Measurements from ENCODE around the gene RAB40C.

The RAB40C gene

DNA sequence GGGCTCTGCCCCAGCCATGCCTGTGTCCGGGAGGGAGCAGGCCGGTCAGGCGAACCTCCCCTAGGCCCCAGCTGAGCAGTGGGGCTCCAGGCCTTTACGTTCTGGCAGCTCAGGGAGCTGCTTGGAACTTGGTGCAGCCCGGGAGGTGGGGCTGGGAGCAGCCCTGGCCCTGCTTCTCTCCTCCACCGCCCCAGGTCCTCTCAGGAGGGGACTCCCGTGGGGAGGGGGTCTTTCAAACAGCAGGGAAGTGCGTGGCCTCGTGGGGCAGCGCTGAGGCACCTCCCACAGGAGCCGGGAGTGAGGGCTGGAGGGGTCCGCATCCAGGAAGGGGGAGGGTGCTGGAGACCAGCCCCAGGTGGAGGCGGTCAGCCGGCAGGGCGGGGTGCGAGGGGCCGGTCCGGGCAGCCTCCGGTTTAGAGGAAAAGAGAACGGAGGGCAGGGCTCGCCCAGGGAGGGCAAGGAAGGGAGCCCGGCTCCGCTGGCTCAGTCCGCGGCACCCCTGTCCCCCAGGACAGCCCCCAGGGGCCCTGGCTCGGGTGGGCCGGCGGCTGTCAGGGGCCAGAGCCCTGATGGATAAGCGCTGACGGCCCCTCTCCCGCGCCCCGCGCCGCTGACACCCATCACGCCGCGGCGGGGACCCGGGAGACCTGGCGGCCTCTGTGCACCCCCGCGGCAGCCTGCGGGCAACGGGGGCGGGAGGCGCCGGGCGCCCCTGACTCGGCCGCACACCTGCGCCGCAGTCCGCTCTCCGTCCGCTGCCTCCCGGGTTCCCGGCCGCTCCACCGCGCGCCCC, 30.3 kb upstream of the RAB40C start:
- DNase-seq: no peak

DNA sequence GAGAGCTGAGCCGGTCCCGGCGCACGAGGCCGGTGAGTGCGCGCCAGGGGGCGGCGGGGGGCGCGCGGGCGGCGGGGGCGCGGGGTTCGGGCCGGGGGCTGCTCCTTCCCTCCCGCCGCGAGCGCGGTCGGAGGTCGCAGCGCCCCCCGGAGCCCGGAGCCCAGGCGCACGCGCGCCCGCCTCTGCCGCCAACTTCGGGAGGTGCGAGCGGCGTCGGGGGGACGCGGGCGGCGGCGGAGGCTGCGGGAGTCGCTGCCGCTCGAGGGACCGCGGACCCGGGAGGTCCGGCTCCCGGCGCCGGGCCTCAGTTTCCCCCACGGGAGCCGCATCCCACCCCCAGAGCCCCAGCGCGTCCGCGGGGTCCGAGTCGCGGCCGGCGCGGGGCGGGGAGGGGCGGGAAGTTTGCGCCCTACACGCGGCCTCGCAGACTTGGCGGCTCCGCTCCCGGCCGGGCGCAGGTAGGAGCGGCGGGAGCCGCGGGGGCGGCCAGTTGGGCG, 29.6 kb upstream of the RAB40C start, which contains the start of gene PRR35:
Gene PRR35, plus strand, starts transcription at position 191 of the 497 bp plus-strand sequence. CDS start 2,901 bp downstream, outside the sequence.
- no peak for DNase-seq

DNA sequence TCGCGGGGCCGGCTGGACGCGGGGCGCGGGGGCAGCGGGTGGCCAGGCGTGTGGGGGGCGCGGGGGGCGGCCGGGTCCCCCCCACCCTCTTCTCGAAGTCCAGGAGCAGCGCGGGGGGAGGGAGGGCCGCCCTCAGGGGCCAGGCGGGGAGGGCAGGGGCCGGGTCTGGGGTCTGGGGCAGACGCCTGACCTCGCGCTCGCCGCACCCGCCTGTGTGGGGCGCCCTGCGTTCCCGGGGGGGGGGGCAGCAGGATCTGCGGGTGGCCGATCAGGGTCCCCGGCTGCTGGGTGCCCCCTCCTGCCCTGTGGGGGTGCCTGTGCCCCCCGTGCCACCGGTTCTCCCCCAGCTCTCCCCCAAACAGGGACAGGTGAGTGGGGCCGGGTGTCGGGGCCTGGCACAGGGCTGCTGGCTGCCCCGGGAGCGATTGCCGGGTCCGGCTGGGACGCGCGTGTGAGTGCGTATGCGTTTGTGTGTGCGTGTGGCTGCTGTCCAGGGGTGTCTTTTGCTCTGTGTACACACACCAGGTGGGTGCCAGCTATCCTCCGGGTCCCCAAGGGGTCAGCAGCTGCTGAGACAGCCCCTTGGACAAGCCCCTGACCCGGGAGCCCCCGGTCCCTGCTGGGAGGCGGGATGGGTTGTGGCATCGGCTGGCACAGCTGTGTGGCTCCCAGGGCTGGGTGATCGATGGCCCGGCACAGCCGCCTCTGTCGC, 29.0 kb upstream of the RAB40C start:
- DNase-seq: no peak

DNA sequence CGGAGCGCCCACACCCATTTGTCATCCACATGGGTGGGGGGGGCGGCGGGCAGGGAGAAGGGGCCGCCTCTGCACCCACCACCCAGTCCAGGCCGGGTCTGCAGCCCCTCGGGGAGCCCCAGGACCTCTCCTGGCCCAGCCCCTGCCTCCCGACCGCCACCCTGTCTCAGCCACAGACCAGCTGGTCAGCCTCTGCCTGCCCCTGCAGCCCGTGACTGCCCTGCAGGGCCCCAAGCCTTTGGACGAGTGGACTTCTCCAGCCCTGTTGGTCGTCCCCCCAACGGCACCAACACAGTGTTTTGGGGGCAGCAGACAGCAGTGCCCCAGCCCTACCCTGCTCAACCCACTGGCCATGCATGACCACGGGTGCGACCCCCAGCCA, 28.5 kb upstream of the RAB40C start:
- DNase-seq: no peak

DNA sequence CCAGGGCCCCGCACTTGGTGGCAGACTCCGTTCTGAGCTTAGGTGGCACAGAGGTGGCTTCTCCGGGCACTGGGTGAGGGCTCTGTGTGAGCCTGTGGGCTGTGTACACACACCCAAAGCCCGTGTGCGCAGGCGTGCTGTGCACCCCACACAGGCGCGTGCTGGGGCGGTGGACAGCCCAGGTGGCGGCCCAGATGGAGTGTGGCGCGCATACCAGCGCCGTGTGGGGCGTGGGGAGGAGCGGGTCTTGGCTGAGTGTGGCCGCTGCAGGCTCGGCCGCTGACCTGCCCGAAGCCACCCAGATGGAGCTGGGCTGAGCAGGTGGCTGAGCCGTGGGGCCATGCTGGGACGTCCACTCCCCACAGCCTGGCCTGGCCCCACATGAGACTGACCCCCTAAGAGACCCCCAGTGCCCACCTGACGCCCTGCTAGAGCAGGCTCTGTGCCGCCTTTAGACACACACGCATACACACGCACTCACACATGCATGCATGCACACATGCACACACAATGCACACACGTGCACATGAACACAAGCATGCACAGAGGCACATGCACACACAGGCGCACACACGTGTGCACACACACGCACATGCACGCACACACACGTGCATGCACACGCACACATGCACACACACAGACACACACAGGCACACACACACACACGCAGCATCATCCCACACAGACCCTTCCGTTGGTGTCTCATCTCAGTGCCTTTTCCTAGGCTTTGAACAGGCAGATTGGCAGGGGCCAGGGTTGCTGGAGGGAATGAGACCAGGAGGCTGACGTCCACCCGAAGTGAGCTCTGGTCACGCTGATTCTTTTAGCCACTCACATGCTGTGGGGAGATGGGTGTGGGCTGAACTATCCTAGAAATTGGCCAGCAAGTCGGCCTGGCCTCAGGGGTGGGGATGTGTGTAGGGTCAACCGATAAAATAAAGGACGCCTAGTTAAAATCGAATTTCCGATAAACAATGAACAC, 27.6 kb upstream of the RAB40C start:
- DNase-seq: no peak

DNA sequence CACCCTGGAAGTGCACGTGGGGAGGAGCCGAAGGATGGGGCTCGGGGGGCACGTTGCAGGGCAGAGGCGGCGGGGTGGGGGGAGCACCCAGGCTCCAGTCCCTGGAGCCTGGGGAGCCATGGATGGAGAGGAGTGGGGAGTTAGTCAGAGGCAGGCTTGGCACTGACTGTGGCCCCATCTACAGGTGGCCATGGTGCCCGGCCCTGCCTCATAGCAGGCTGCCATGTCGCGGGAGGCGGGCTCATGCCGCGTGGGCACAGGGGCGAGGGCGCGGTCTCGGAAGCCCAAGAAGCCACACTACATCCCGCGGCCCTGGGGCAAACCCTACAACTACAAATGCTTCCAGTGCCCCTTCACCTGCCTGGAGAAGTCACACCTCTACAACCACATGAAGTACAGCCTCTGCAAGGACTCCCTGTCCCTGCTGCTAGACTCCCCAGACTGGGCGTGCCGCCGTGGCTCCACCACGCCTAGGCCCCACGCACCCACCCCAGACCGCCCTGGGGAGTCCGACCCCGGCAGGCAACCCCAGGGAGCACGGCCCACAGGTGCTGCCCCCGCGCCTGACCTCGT, 26.7 kb upstream of the RAB40C start:
- DNase-seq: no peak

DNA sequence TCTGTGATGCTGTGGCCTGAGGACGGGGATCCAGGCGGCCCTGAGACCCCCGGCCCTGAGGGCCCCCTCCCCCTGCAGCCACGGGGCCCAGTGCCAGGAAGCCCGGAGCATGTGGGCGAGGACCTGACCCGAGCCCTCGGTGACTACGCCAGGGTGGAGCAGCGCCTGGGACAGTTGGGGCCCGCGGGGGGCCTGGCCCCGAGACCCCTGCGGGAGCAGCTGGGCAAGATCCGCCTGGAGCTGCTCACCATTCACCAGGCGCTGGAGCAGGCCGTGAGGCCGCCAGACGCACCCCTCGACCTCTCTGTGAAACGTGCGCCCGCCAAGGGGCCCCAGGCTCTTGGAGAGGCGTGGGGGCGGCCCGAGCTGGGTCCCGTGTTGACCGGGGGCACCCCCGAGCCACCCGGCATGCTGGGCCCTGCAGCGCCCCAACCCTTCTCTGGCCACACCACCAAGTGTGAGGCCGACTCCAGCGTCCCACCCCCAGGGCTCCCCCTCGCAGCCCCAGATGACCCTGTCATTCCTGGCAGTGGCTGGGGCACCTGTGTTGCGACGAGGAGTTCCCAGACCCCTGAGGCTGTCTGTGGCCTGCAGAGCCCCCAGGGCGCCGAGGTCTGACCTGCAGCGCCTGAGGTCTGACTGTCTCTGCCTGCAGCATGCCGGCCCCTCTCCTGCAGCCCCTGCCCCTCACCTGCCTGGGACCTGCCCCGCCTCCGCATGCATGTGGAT, 25.0 kb upstream of the RAB40C start:
- no peak for DNase-seq

DNA sequence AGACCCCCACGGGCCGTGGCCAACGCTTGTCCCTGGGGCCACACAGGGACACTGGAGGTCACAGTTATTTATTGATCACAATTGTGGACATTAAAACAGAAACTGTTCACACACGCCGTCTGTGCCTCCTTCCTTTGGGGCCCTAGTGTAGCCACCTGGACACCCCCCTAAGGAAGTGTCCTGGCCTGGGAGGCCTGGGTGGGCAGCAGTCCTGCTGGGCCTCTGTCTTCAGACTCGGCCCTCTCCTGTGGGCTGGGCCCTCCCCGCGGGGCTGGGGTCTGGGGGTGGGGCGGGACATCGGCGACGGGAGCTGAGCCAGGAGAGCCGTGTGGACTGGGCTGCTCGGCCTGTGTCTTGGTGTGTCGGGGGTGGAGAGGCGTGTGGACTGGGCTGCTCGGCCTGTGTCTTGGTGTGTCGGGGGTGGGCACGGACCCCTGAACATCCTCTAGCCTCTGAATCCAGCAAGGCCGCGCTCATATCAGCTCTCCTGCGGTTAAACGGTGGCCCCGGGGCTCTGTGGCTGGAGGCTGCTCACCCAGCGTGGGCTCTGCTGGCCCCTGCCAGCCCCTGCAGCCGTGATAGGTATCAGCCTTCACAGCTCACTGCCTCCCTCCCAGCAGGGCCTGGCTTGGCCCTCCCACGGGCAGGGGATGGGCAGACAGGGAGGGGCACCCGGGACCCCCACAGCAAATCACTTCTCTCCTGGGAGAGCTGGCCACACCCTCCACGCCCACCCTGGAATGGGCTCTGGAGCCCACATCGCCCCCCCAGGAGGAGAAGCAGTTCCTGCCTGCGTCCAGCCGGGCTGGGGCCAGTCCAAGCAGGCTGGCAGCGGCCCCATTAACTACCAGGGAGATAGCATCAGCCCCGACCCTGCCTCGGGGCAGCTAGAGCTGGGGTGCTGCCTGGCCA, 24.2 kb upstream of the RAB40C start:
- DNase-seq: no peak

DNA sequence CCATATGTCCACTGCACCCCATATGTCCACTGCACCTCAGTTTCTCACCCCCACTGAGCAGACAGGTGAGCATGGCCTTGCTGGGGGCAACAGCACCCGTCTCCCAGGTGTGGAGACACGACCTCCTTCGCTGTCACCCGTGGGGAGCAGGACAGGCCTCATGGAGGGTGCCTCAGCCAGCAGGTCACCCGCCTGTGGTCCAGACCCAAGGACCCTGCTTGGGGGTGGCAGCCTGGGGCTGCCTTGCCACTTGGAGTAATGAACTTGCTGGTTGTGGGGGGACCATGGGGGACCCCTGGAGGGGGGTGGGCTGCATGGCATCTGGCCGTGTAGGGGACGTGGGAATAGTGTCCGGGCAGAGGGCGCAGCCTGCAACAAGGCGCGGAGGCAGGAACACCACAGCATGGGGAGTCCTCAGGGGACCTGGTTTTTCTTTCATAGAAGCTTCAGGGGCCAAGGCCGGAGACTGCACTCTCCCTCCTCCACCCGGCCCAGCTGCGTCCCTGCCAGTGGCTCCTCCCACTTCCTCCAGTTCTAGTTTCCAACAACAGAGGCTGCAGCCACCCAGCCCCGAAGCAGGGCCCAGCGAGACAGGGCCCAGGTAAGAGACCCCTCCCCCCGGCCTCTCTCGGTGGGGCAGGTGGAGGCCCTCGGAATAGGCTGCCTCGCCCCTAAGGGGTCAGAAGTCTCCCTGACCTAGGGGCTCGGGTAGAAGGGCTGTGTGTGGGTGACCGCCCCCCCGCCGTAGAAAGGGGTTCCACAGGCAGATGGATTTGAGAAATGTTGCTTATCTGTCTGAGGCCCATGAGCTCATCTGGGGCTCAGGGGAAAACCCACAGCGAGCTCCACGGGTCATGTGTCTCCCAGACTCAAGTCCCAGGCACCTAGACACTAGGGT, 23.1 kb upstream of the RAB40C start, which contains the start of gene NHLRC4:
Gene NHLRC4, plus strand, starts transcription at position 531 of the 898 bp plus-strand sequence. CDS start 1,043 bp downstream, outside the sequence.
- peak; percentile 33 for DNase-seq

DNA sequence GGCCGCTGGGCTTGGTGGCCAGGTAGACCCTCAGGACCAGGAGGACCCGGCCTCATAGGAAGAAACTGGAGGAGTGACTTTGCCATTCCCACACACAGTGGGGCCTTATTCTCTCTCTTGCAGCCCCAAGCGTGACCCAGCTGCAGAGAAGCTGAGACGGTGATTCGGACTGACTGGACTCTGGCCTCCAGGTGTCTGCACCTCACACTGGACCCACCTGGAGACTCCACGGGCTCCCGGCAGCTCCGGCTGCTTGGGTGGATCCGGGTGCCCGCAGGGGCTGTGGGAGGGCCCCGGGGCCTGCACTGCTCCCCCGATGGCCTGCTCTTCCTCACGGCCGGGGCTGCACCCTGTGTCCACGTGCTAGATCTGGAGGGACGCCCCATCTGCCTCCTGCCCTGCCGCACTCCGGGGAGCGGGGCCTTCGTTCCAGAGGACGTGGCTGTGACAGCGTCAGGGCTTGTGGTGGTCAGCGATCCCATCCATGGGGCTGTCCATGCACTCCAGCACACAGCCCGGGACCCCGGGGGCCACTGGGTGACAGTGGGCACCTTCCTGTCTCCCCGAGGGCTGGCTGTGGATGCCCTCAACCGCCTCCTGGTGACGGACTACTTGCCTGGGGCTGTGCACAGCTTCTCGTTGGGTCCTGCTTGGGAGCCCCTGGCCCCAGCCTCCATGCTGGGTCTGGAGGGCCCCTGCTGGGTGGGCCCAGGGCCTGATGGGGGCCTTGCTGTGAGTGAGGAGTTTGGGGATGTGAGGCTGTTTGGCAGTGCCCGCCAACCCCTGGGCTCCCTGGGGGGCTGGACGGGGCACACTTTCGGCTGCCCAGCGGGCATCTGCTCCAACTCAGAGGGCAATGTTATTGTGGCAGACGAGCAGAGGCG, 22.3 kb upstream of the RAB40C start:
- no peak for DNase-seq

DNA sequence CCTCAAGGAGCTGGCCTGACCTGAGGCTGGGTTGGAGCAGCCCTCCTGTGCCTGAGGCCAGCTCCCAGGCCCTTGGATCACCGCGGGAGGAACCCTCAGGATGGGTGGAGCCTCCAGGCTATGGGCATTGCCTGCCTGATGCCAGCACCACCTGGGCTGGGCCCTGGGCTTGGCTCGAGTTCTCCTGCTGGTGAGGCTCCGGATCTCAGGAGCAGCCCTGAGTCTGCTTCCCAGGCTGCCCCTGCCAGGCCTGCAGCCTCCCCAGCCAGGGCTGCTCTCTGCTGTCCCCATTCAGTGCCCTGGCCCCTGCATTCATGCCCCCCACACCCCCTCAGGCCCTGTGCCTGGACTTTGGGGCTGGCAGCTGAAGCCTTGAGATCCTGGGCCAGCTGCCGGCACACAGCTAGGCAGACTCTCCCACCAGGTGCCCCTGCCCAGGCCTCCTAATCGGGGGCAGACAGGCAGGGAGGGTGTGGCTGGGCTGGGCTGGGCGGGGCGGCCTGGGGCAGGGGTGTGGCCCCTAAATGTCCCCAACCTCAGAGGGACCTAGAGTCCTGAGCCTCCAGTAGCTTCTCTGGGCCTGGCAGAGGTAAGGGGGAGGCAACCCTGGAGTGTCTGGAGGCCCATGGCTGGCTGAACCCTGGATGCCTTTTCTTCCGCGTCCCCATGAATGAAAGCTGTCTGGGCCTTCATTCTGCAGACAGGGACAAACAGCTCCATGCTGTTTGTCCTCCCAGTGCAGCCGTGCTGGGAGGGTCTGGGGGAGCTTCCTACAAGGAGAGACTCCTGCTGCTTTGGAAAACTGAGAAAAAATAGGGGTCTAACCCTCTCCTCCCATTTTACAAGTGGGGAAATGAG, 21.2 kb upstream of the RAB40C start:
- no peak for DNase-seq

DNA sequence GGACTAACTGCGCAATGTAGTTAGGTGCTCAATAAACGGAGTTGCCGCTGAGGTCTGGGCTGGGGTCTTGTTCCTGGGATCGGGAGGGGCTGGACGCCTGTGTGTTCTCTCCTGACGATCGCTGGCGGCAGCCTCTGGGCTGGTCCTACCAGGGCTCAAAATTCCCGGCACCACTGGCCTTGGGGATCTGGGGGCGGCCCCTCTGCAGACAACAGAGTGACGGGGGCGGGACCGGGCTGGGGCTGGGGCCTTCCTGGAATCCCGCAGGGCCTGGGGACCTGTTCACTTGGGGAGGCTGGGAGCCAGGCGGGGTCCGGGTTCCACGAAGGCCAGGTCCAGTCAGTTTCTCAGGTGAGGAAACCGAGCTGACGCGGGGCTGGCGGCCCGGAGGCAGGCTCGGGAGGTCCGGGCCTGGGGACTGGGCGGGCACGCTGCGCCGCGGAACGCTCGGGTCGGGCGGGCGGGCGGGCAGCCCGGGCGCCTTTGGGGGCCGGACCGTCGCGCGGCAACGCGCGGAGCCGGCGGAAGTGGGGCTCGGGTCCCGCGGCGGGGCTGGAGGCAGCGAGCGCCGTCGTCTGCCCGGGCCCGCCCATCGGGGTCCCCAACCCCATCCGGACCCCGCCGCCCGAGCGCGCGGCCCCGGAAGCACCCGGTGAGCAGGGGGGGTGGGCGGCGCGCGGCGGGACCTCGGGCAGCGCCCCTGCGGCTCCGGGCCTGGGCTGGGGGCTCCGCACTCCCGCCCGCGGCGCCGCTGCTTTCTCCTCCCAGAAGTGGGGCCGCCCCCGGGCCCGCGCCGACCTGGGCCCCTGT, 20.2 kb upstream of the RAB40C start, which contains the start of gene PIGQ:
Gene PIGQ, plus strand, starts transcription at position 524 of the 810 bp plus-strand sequence. CDS start 4,107 bp downstream, outside the sequence.
- DNase-seq: peak; percentile 62

DNA sequence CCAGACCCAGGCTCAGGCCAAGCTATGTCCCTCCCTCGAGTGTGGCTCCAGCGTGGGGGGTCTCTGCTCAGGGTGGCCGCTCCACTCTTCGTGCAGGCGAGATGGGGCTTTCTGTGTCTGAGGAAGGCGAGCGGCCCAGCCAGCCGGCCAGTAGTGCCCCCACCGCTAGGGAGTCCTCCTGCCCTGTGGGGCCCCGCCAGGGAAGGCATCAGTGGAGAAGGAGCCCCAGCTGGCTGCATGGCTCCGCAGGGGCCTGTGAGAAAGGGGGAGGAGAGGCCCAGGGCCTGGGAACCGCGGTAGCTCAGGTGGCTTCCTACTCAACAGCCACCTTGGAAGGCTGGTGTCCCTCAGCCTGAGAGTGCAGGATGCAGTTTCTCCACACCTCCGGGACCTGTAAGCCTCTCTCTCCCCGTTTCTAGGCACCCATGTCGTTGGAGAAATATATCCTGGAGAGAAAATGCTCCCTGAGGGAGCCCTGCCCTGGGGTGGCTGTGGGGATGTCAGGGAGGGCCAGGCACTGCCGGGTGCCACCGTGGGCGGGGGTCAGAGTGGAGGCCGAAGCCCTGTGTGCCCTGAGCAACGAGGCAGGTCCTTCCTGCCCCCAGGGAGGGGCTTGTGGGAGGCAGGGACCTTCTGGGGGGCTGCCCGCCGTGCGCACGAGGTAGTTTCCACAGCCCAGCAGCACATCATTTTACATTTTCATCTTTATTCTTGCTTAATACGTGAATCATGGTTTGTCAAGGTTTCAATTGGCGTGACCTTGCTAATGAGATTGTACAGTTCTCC, 16.8 kb upstream of the RAB40C start:
- DNase-seq: no peak

DNA sequence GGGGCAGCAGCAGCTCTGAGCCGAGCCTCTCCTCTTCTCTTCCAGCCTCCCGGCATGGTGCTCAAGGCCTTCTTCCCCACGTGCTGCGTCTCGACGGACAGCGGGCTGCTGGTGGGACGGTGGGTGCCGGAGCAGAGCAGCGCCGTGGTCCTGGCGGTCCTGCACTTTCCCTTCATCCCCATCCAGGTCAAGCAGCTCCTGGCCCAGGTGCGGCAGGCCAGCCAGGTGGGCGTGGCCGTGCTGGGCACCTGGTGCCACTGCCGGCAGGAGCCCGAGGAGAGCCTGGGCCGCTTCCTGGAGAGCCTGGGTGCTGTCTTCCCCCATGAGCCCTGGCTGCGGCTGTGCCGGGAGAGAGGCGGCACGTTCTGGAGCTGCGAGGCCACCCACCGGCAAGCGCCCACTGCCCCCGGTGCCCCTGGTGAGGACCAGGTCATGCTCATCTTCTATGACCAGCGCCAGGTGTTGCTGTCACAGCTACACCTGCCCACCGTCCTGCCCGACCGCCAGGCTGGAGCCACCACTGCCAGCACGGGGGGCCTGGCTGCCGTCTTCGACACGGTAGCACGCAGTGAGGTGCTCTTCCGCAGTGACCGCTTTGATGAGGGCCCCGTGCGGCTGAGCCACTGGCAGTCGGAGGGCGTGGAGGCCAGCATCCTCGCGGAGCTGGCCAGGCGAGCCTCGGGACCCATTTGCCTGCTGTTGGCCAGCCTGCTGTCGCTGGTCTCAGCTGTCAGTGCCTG, 15.7 kb upstream of the RAB40C start:
- DNase-seq: no peak
